Panc1 (cell line): ENCODE data around the gene FARS2. TPM values are rescaled to one million over a fixed set of nuclear protein-coding genes. Genes with fewer than 3 reads are reported as not detected.

ENCODE experiments used
- ATAC-seq: fragments of 200-7000 bp; cut with Tn5 transposase; 2 replicates; pipeline ENCODE4 v1.9.1; 2020; ENCODE audit warnings: mild to moderate bottlenecking, moderate library complexity
- BruUV-seq: library from RNA; stranded (reverse); fragments of 400-500 nt; replicated peaks from 2 replicates; lab custom pipeline; 2021; lab: Mats Ljungman, UMichigan
- CTCF ChIA-PET: fragments of 300-600 bp; sonication (Branson Sonifier 250); formaldehyde crosslinking; loops from one replicate; lab custom pipeline; 2022; ENCODE audit warnings: antibody characterized with exemption; lab: Charles Lee
- POLR2A ChIA-PET: fragments of 300-600 bp; sonication (Branson Sonifier 250); formaldehyde crosslinking; loops from one replicate; lab custom pipeline; 2022; ENCODE audit warnings: antibody characterized with exemption; lab: Charles Lee
- DNase-seq: peaks from one replicate; pipeline ENCODE4 v3.0.0-alpha.2; 2010; ENCODE audit warnings: low read depth, low spot score
- H3K27ac ChIP-seq: 2 replicates; pipeline ENCODE4 v1.5.1; 2011; ENCODE audit warnings: mild to moderate bottlenecking, low read length, inconsistent platforms
- H3K27me3 ChIP-seq: fragments of 200-500 bp; sonication (Bioruptor generic); 2 replicates; pipeline ENCODE4 v1.6.0; 2014; ENCODE audit warnings: low read length, inconsistent platforms; ENCODE audit not compliant: control insufficient read depth, insufficient read depth
- H3K36me3 ChIP-seq: fragments of 200-500 bp; sonication (Bioruptor generic); 2 replicates; pipeline ENCODE4 v1.5.1; 2014; ENCODE audit warnings: inconsistent platforms, mild to moderate bottlenecking, low read length, moderate library complexity; ENCODE audit not compliant: control insufficient read depth, insufficient read depth
- H3K4me1 ChIP-seq: 2 replicates; pipeline ENCODE4 v1.5.1; 2011; ENCODE audit warnings: inconsistent platforms, mild to moderate bottlenecking, low read length, moderate library complexity; ENCODE audit not compliant: control insufficient read depth, insufficient read depth
- H3K4me3 ChIP-seq, 2 experiments: 2 replicates each; pipeline ENCODE4 v1.5.1; 2011 to 2012; ENCODE audit warnings: low read depth in 2 of 2, low read length in 2 of 2, mild to moderate bottlenecking in 2 of 2, inconsistent platforms in 1 of 2, moderate library complexity in 1 of 2
- H3K9me3 ChIP-seq: fragments of 200-500 bp; sonication (Bioruptor generic); 2 replicates; pipeline ENCODE4 v1.5.1; 2014; ENCODE audit warnings: low read depth, mild to moderate bottlenecking, inconsistent platforms, low read length, moderate library complexity; ENCODE audit not compliant: control insufficient read depth, insufficient read depth
- CTCF ChIP-seq: fragments of 450-650 bp; IDR thresholded peaks from 2 replicates; pipeline ENCODE4 v1.5.1; 2017; ENCODE audit warnings: mild to moderate bottlenecking
- POLR2AphosphoS5 ChIP-seq: IDR thresholded peaks from 2 replicates; pipeline ENCODE4 v1.6.1; 2012; ENCODE audit warnings: mild to moderate bottlenecking, low read depth, low read length, moderate library complexity
- REST ChIP-seq, 2 experiments: IDR thresholded peaks; 2 replicates each; pipeline ENCODE4 v1.6.1; 2011 to 2012; ENCODE audit warnings: low read depth in 2 of 2, control low read depth in 1 of 2, low read length in 1 of 2, mild to moderate bottlenecking in 1 of 2, moderate library complexity in 1 of 2; ENCODE audit not compliant: insufficient read depth in 1 of 2
- SIN3A ChIP-seq: IDR thresholded peaks from 2 replicates; pipeline ENCODE4 v1.6.1; 2012; ENCODE audit warnings: low read depth, mild to moderate bottlenecking, low read length, moderate library complexity, borderline replicate concordance; ENCODE audit not compliant: insufficient read depth
- TCF7L2 ChIP-seq: IDR thresholded peaks from 2 replicates; pipeline ENCODE4 v1.6.1; 2011; ENCODE audit warnings: mild to moderate bottlenecking, low read depth, low read length, inconsistent platforms
- in situ Hi-C: cut with HindIII; loops from 2 replicates; pipeline ENCODE4 v1.10.0; 2016; ENCODE audit warnings: low sequenced_read_pairs, low pct_unique_long_range_greater_than_20kb
- intact Hi-C: fragments of 100-400 bp; cut with micrococcal nuclease; formaldehyde crosslinking; loops from one replicate; pipeline ENCODE4 v1.10.0; 2022; ENCODE audit not compliant: unreplicated experiment
- total RNA-seq: library from RNA; stranded (reverse); gene quantifications from one replicate; pipeline ENCODE4 v1.2.1, GENCODE V29; 2021; ENCODE audit not compliant: unreplicated experiment

FARS2 gene
- total RNA-seq, 1 experiment from 2014 or later, result 12.8 TPM

GRCh38 chr6:5763407-5763806 is 502.1 kb downstream of the FARS2 start:
- ATAC-seq (no peak), DNase-seq (no peak)
- POLR2A ChIA-PET, result no interaction called here
- Histone ChIP-seq H3K4me1 (no peaks in the 10 kb centered on the region), H3K27ac (no peak overlapping the region), H3K36me3 (no peaks in the 10 kb centered on the region), H3K4me3 (no peak overlapping the region), H3K27me3 (no peaks in the 10 kb centered on the region), H3K9me3 (no peaks in the 10 kb centered on the region)
- in situ Hi-C loops (no loop called here), intact Hi-C loops (no loop called here)
- CTCF ChIA-PET, result no interaction called here
- TF ChIP-seq REST (IDR thresholded peaks at IDR 0.05; ENCODE audit: insufficient read depth in 1 of 2, low read depth in 2 of 2, low read length in 1 of 2) (no peak), TCF7L2 (no peak), SIN3A (no peak), POLR2AphosphoS5 (no peak), CTCF (no peak)
- no TSS peak for BruUV-seq

- BruUV-seq, result no TSS peak
- no peaks in the 10 kb centered on the region for H3K4me1 ChIP-seq
- H3K36me3 ChIP-seq, result no peaks in the 10 kb centered on the region
- no peak overlapping the region for H3K27ac ChIP-seq
- no peak for ATAC-seq
- in situ Hi-C loops, result no loop called here
- ChIA-PET CTCF (no interaction called here), POLR2A (no interaction called here)
- intact Hi-C loops, result no loop called here
- H3K4me3 ChIP-seq, result no peak overlapping the region
- H3K9me3 ChIP-seq, result no peaks in the 10 kb centered on the region
- TF ChIP-seq TCF7L2 (no peak), CTCF (no peak)
- no peaks in the 10 kb centered on the region for H3K27me3 ChIP-seq
- DNase-seq, result no peak
Observed at GRCh38 chr6:5763871-5764270, 502.6 kb downstream of the FARS2 start.
